K562 (cell line): ENCODE results near the gene RALGPS1. TPM values are rescaled to one million over a fixed set of nuclear protein-coding genes. Genes with fewer than 3 reads are reported as not detected.

Source experiments
- ATAC-seq: fragments of 200-7000 bp; cut with Tn5 transposase; 3 replicates; pipeline ENCODE4 v1.9.1; 2020; ENCODE audit warnings: moderate library complexity
- BruUV-seq: library from RNA; stranded (reverse); fragments of 400-500 nt; replicated peaks from 2 replicates; lab custom pipeline; 2021; lab: Mats Ljungman, UMichigan
- CTCF ChIA-PET: fragments of 300-600 bp; formaldehyde crosslinking; extraction: SDS; loops from one replicate; lab custom pipeline; 2021; ENCODE audit warnings: low intra/inter-chr PET ratio; lab: Yijun Ruan, JAX
- POLR2A ChIA-PET: fragments of 300-600, 350-650 bp; sonication (Branson Sonifier 250); formaldehyde crosslinking; extraction: SDS; loops from one replicate; lab custom pipeline; 2021; ENCODE audit warnings: antibody characterized with exemption, inconsistent platforms; lab: Yijun Ruan, JAX
- DNase-seq, 4 experiments: peaks; one replicate each; pipeline versions ENCODE4 v3.0.0 to v3.0.0-alpha.2; 2011 to 2018; ENCODE audit warnings: low spot score in 3 of 4, mixed read lengths in 3 of 4; ENCODE audit errors: extremely low read depth in 1 of 4
- FAIRE-seq: peaks from 2 replicates; lab custom pipeline; 2011; peaks lifted over from hg19 to GRCh38; lab: Jason Lieb, UNC
- H2AFZ ChIP-seq: 2 replicates; pipeline ENCODE4 v1.6.0; 2011; ENCODE audit warnings: low read depth, low read length, control low read depth, inconsistent platforms
- H3K27ac ChIP-seq: fragments of 200-600 bp; 3 replicates; pipeline ENCODE4 v1.8.0; 2011; ENCODE audit warnings: low read depth, mild to moderate bottlenecking, control low read depth, inconsistent platforms, low read length, moderate library complexity, mixed read lengths; ENCODE audit errors: extremely low read depth
- H3K27me3 ChIP-seq, 2 experiments: fragments of 300-600 bp in 1 of 2; 2 replicates in 1 of 2; 3 replicates in 1 of 2; pipeline versions ENCODE4 v1.6.0 to v1.8.0; 2011; ENCODE audit warnings: inconsistent platforms in 2 of 2, low read length in 2 of 2, mild to moderate bottlenecking in 1 of 2, mixed read lengths in 1 of 2, moderate library complexity in 1 of 2; ENCODE audit not compliant: control insufficient read depth in 2 of 2, insufficient read depth in 2 of 2
- H3K36me3 ChIP-seq: fragments of 300-600 bp; 3 replicates; pipeline ENCODE4 v1.8.0; 2011; ENCODE audit warnings: mild to moderate bottlenecking, low read length, inconsistent platforms; ENCODE audit not compliant: control insufficient read depth, insufficient read depth
- H3K4me1 ChIP-seq, 2 experiments: fragments of 200-600 bp in 1 of 2; replicated peaks in 1 of 2; 2 replicates in 1 of 2; 3 replicates in 1 of 2; pipeline versions ENCODE4 v1.5.1 to v1.8.0; 2011; ENCODE audit warnings: inconsistent platforms in 2 of 2, low read length in 2 of 2, mild to moderate bottlenecking in 1 of 2, mixed read lengths in 1 of 2, moderate library complexity in 1 of 2; ENCODE audit not compliant: control insufficient read depth in 2 of 2, insufficient read depth in 2 of 2
- H3K4me2 ChIP-seq: 2 replicates; pipeline ENCODE4 v1.6.1; 2011; ENCODE audit warnings: low read length, control low read depth, inconsistent platforms, mixed read lengths; ENCODE audit not compliant: insufficient read depth
- H3K4me3 ChIP-seq: fragments of 200-600 bp; sonication (generic), shearing (Covaris generic); 2 replicates; pipeline ENCODE4 v1.5.1; 2016; ENCODE audit warnings: control low read depth, inconsistent platforms
- H3K79me2 ChIP-seq: fragments of 200-600 bp; 3 replicates; pipeline ENCODE4 v1.8.0; 2011; ENCODE audit warnings: low read length, inconsistent platforms; ENCODE audit not compliant: control insufficient read depth, insufficient read depth
- H3K9ac ChIP-seq, 2 experiments: 2 replicates each; pipeline versions ENCODE4 v1.6.0 to v1.6.1; 2011; ENCODE audit warnings: low read depth in 2 of 2, low read length in 2 of 2, control low read depth in 1 of 2, inconsistent platforms in 1 of 2, mild to moderate bottlenecking in 1 of 2, mixed read lengths in 1 of 2; ENCODE audit not compliant: insufficient read depth in 1 of 2
- H3K9me1 ChIP-seq: one replicate; pipeline ENCODE4 v1.6.0; 2011; ENCODE audit warnings: inconsistent platforms, mild to moderate bottlenecking, low read length, moderate library complexity; ENCODE audit not compliant: control insufficient read depth, insufficient read depth
- H3K9me3 ChIP-seq: replicated peaks from 2 replicates; pipeline ENCODE4 v1.5.1; 2011; ENCODE audit warnings: low read depth, low read length, inconsistent platforms; ENCODE audit not compliant: control insufficient read depth, insufficient read depth
- H4K20me1 ChIP-seq: replicated peaks from 2 replicates; pipeline ENCODE4 v1.6.1; 2011; ENCODE audit warnings: low read length, inconsistent platforms, mixed read lengths; ENCODE audit not compliant: control insufficient read depth, insufficient read depth
- BCOR ChIP-seq: fragments of 450-650 bp; IDR thresholded peaks from 2 replicates; pipeline ENCODE4 v1.6.1; 2016
- CBX5 ChIP-seq: IDR thresholded peaks from 2 replicates; pipeline ENCODE4 v1.6.1; 2014; ENCODE audit warnings: low read depth, borderline replicate concordance
- ETV5 ChIP-seq: sonication (generic); formaldehyde crosslinking; IDR thresholded peaks from 2 replicates; pipeline ENCODE4 v1.4.0; 2020; ENCODE audit warnings: low read depth, mild to moderate bottlenecking, missing genetic modification reagents
- GATA2 ChIP-seq: sonication (generic); formaldehyde crosslinking; IDR thresholded peaks from 2 replicates; pipeline ENCODE4 v1.4.0; 2020; ENCODE audit warnings: mild to moderate bottlenecking, missing genetic modification reagents
- HMGXB4 ChIP-seq: sonication (generic); formaldehyde crosslinking; IDR thresholded peaks from 2 replicates; pipeline ENCODE4 v1.8.1; 2023; ENCODE audit warnings: mild to moderate bottlenecking, missing genetic modification reagents
- IRF1 ChIP-seq: sonication (generic); formaldehyde crosslinking; IDR thresholded peaks from 2 replicates; pipeline ENCODE4 v1.8.0; 2022; ENCODE audit warnings: missing genetic modification reagents, mild to moderate bottlenecking, borderline replicate concordance
- MYBL2 ChIP-seq, 2 experiments: fragments of 450-650 bp in 1 of 2; sonication (generic) in 1 of 2; formaldehyde crosslinking in 1 of 2; IDR thresholded peaks; 2 replicates each; pipeline versions ENCODE4 v1.6.1 to v1.8.1; 2017 to 2022; ENCODE audit warnings: borderline replicate concordance in 1 of 2, inconsistent platforms in 1 of 2, low read depth in 1 of 2, mild to moderate bottlenecking in 1 of 2, missing genetic modification reagents in 1 of 2, moderate library complexity in 1 of 2
- PHTF2 ChIP-seq: fragments of 250-450 bp; sonication (Bioruptor Pico); IDR thresholded peaks from 2 replicates; pipeline ENCODE4 v1.5.0; 2021; ENCODE audit warnings: mild to moderate bottlenecking
- XRCC4 ChIP-seq: IDR thresholded peaks from one replicate; pipeline ENCODE4 v1.6.1; 2011; ENCODE audit not compliant: insufficient read depth, insufficient read length; ENCODE audit errors: extremely low read depth
- ZBTB7A ChIP-seq: IDR thresholded peaks from 2 replicates; pipeline ENCODE4 v1.6.1; 2011; ENCODE audit warnings: low read depth, mild to moderate bottlenecking, low read length, moderate library complexity, borderline replicate concordance; ENCODE audit not compliant: control insufficient read depth
- ZHX1 ChIP-seq: fragments of 150-350 bp; conservative IDR thresholded peaks from 2 replicates; pipeline ENCODE4 v1.6.1; 2014; ENCODE audit warnings: low read length
- ZMIZ1 ChIP-seq, 2 experiments: fragments of 150-350 bp in 1 of 2; IDR thresholded peaks; 2 replicates each; pipeline ENCODE4 v1.6.1; 2012 to 2016; ENCODE audit warnings: low read depth in 2 of 2, low read length in 2 of 2, mild to moderate bottlenecking in 1 of 2, moderate library complexity in 1 of 2
- ZNF146 ChIP-seq: IDR thresholded peaks from one replicate; pipeline ENCODE4 v1.6.1; 2018; ENCODE audit warnings: missing compliant biosample characterization; ENCODE audit not compliant: unreplicated experiment
- WGBS: fragments of 100-300 bp; shearing (Covaris generic); methylation state at CpG from one replicate; pipeline ENCODE4 v1.1.6; 2016; ENCODE audit warnings: low coverage, mixed read lengths; ENCODE audit not compliant: insufficient coverage; ENCODE audit errors: missing lambda C conversion rate; 5-methylcytosine and 5-hydroxymethylcytosine counted together
- in situ Hi-C: fragments of 300-500 bp; cut with MboI; formaldehyde crosslinking; loops from 4 replicates; pipeline ENCODE4 v1.15.0; 2018; ENCODE audit warnings: inconsistent platforms, mixed read lengths
- intact Hi-C: fragments of 100-400 bp; cut with micrococcal nuclease; formaldehyde crosslinking; loops from 2 replicates; pipeline ENCODE4 v1.14.2; 2022
- polyA plus RNA-seq, 8 experiments: library from polyadenylated mRNA; depleted of rRNA in 4 of 8; stranded (reverse) in 5 of 8; unstranded in 3 of 8; fragments of >200 nt; fragmentation: Nextera tagmentation in 2 of 8; fragmentation: Illumina TruSeq in 1 of 8; extraction: Ambion mirVana in 2 of 8; extraction: Trizol in 1 of 8; gene quantifications; 2 replicates each; pipeline versions ENCODE4 v1.2.1 to v1.2.3, GENCODE V29; 2011 to 2014; ENCODE audit warnings: inconsistent platforms in 1 of 8, missing spikeins in 1 of 8
- total RNA-seq, 7 experiments: library from RNA; depleted of rRNA in 6 of 7; stranded (reverse); fragments of >200 nt in 6 of 7; fragmentation: Illumina TruSeq in 2 of 7; extraction: Trizol in 2 of 7; gene quantifications; 2 replicates each; pipeline versions ENCODE4 v1.2.1 to v1.2.3, GENCODE V29; 2011 to 2021; ENCODE audit warnings: low replicate concordance in 1 of 7

The RALGPS1 gene
- total and polyA plus RNA-seq, 9 of the 15 experiments (the other 6 are each of a cell fraction or from before 2014, with no cell fraction given): 0.04 to 2.6 (median 1.5) TPM

GRCh38 chr9:127213859-127214258 lies 299.3 kb downstream of the RALGPS1 start:
- Histone ChIP-seq H3K4me3 (no peak overlapping the region), H2AFZ (no peak overlapping the region), H3K27ac (no peak overlapping the region), H4K20me1 (peaks cover 11% of the 10 kb centered on the region; the same call in 1 of the 2 replicates), H3K9me1 (no peaks in the 10 kb centered on the region), H3K9me3 (no peaks in the 10 kb centered on the region), H3K9ac (no peak overlapping the region), H3K27me3 (peaks cover 27 to 81% of the 10 kb centered on the region in 2 experiments), H3K79me2 (no peaks in the 10 kb centered on the region), H3K4me1 (peaks cover 14 to 22% of the 10 kb centered on the region in 2 experiments; a peak in 4 of 5 replicates), H3K4me2 (no peak overlapping the region), H3K36me3 (no peaks in the 10 kb centered on the region)
- intact Hi-C loops: loop anchor here (1.0 kb wide), 1 partner anchor 241 kb away; no protein-coding TSS in a partner anchor
- no TSS peak for BruUV-seq
- in situ Hi-C loops: loop anchor here (10.0 kb wide), 1 partner anchor 711 kb away; no protein-coding TSS in a partner anchor
- WGBS: 4% methylated on average over 4 of the region's 4 CpGs
- DNase-seq: no peak
- ATAC-seq: no peak
- ChIA-PET CTCF (interaction anchor here (0.9 kb wide), 1 partner anchor 147 kb away, joined by 5 read pairs; no protein-coding TSS in a partner anchor), POLR2A (interaction anchor here (1.1 kb wide), 1 partner anchor 10 kb away, joined by 4 read pairs; no protein-coding TSS in a partner anchor)
- no peak for FAIRE-seq
- TF ChIP-seq GATA2 (CRISPR knock-in tag) (no peak), MYBL2 (IDR thresholded peaks at IDR 0.05; ENCODE audit: low read depth) (no peak), MYBL2 (CRISPR knock-in tag; IDR thresholded peaks at IDR 0.05; ENCODE audit: borderline replicate concordance) (no peak), XRCC4 (no peak), BCOR (no peak), ZNF146 (CRISPR knock-in tag) (no peak), CBX5 (no peak), ZMIZ1 (IDR thresholded peaks at IDR 0.05; ENCODE audit: low read depth in 2 of 2, low read length in 2 of 2) (no peak), ZBTB7A (no peak), HMGXB4 (CRISPR knock-in tag) (no peak), IRF1 (no peak), ETV5 (CRISPR knock-in tag) (no peak), ZHX1 (no peak), PHTF2 (CRISPR knock-in tag) (no peak)
